ENCODE results near the gene IFT74. TPM values are rescaled to one million over a fixed set of nuclear protein-coding genes. Genes with fewer than 3 reads are reported as not detected.

IFT74 gene
- total and polyA plus RNA-seq, 2 of the 13 experiments (the other 11 are each of a cell fraction or from before 2014, with no cell fraction given) = 4.2 to 12.3 TPM

DNA sequence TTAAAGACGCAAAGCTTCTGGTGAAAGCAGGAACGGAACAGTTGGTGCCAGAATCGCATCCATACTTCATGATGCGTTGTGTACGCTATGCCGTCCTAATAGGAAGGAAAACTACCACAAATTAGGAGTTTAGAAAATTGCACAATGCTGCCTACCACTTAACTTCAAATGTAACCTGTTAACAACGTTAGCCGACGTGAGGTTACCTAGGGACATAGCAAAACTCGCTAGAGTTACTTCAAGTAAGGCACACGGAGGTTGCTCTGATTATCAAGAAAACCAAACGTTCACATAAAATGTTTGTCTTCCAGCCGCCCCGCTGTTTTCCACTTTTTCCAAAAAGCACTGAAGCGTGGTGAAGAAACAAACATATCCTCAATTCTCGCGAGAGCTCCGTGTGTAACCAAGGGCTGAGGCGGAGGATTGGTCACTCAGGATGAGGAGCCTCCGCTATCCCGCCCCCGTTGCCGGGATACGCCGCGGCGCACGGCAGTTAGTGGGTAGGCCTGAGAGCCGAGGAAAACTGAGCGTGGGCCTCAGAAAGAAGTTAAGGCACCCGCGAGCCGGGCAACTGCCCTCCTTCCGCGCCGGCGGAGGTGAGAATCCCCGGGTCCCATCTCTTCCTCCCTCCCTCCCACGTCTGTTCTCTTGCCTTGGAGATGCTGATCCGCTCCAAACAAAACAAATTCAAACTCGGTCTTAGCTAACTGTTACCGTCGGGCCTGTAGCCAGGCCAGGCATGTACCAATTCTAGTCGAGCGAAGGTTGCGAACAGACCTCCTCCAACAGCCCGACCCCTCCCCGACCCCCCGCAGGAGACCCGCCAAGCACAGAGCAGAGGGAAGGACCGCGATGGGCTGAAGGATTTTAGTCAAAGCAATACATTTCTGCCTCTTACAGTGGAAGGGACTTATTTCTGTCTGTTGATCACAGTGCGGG, at the start of gene IFT74 (continued):
- TF ChIP-seq ZNF737 (CRISPR knock-in tag; IDR thresholded peaks at IDR 0.05; ENCODE audit: borderline replicate concordance) (no peak), HDAC2 (CRISPR knock-in tag; IDR thresholded peaks at IDR 0.05) (no peak; the same call in none of the 2 replicates), TEAD2 (CRISPR knock-in tag; IDR thresholded peaks at IDR 0.05) (no peak), BCL6 (CRISPR knock-in tag; IDR thresholded peaks at IDR 0.05) (no peak), ZNF30 (CRISPR knock-in tag; IDR thresholded peaks at IDR 0.05) (no peak), NONO (IDR thresholded peaks at IDR 0.05) (no peak), NONO (CRISPR knock-in tag; conservative IDR thresholded peaks at IDR 0.05) (no peak), DNMT3B (CRISPR knock-in tag; conservative IDR thresholded peaks at IDR 0.05) (no peak; the same call in 1 of the 2 replicates), HOXD1 (CRISPR knock-in tag; IDR thresholded peaks at IDR 0.05) (no peak), GZF1 (CRISPR knock-in tag; IDR thresholded peaks at IDR 0.05) (no peak), ASH2L (IDR thresholded peaks at IDR 0.05; ENCODE audit: insufficient read length, low read depth, low read length) (peak; percentile 96), MEIS2 (CRISPR knock-in tag; IDR thresholded peaks at IDR 0.05) (peak; percentile 62), SMAD9 (CRISPR knock-in tag; IDR thresholded peaks at IDR 0.05) (no peak), EP300 (IDR thresholded peaks at IDR 0.05; ENCODE audit: low read depth in 2 of 2, low read length in 2 of 2) (no peak), EP300 (CRISPR knock-in tag; IDR thresholded peaks at IDR 0.05; ENCODE audit: borderline replicate concordance) (no peak), ZNF235 (CRISPR knock-in tag; IDR thresholded peaks at IDR 0.05; ENCODE audit: borderline replicate concordance) (no peak), ZNF766 (CRISPR knock-in tag; IDR thresholded peaks at IDR 0.05; ENCODE audit: borderline replicate concordance) (0 out of 2 replicates have a peak, but pooled peaks have one; percentile 19), ZFP41 (CRISPR knock-in tag; IDR thresholded peaks at IDR 0.05; ENCODE audit: borderline replicate concordance) (no peak), ZNF256 (CRISPR knock-in tag; conservative IDR thresholded peaks at IDR 0.05) (no peak), ZNF841 (CRISPR knock-in tag; IDR thresholded peaks at IDR 0.05; ENCODE audit: borderline replicate concordance) (no peak)
- TF ChIP-seq, protein P1, sequence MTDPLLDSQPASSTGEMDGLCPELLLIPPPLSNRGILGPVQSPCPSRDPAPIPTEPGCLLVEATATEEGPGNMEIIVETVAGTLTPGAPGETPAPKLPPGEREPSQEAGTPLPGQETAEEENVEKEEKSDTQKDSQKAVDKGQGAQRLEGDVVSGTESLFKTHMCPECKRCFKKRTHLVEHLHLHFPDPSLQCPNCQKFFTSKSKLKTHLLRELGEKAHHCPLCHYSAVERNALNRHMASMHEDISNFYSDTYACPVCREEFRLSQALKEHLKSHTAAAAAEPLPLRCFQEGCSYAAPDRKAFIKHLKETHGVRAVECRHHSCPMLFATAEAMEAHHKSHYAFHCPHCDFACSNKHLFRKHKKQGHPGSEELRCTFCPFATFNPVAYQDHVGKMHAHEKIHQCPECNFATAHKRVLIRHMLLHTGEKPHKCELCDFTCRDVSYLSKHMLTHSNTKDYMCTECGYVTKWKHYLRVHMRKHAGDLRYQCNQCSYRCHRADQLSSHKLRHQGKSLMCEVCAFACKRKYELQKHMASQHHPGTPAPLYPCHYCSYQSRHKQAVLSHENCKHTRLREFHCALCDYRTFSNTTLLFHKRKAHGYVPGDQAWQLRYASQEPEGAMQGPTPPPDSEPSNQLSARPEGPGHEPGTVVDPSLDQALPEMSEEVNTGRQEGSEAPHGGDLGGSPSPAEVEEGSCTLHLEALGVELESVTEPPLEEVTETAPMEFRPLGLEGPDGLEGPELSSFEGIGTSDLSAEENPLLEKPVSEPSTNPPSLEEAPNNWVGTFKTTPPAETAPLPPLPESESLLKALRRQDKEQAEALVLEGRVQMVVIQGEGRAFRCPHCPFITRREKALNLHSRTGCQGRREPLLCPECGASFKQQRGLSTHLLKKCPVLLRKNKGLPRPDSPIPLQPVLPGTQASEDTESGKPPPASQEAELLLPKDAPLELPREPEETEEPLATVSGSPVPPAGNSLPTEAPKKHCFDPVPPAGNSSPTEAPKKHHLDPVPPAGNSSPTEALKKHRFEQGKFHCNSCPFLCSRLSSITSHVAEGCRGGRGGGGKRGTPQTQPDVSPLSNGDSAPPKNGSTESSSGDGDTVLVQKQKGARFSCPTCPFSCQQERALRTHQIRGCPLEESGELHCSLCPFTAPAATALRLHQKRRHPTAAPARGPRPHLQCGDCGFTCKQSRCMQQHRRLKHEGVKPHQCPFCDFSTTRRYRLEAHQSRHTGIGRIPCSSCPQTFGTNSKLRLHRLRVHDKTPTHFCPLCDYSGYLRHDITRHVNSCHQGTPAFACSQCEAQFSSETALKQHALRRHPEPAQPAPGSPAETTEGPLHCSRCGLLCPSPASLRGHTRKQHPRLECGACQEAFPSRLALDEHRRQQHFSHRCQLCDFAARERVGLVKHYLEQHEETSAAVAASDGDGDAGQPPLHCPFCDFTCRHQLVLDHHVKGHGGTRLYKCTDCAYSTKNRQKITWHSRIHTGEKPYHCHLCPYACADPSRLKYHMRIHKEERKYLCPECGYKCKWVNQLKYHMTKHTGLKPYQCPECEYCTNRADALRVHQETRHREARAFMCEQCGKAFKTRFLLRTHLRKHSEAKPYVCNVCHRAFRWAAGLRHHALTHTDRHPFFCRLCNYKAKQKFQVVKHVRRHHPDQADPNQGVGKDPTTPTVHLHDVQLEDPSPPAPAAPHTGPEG (CRISPR knock-in tag; IDR thresholded peaks at IDR 0.05) = peak; percentile 97
- TF ChIP-seq, protein P2, sequence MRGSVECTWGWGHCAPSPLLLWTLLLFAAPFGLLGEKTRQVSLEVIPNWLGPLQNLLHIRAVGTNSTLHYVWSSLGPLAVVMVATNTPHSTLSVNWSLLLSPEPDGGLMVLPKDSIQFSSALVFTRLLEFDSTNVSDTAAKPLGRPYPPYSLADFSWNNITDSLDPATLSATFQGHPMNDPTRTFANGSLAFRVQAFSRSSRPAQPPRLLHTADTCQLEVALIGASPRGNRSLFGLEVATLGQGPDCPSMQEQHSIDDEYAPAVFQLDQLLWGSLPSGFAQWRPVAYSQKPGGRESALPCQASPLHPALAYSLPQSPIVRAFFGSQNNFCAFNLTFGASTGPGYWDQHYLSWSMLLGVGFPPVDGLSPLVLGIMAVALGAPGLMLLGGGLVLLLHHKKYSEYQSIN (CRISPR knock-in tag; IDR thresholded peaks at IDR 0.05; ENCODE audit: borderline replicate concordance) = no peak
- TF ChIP-seq, protein P3, sequence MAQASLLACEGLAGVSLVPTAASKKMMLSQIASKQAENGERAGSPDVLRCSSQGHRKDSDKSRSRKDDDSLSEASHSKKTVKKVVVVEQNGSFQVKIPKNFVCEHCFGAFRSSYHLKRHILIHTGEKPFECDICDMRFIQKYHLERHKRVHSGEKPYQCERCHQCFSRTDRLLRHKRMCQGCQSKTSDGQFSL (CRISPR knock-in tag; IDR thresholded peaks at IDR 0.05) = no peak

Data from HepG2 (cell line).